ENCODE measurements around the gene TDRD7.

The TDRD7 gene

GRCh38 chr9:97521576-97522333, 109.9 kb downstream of the TDRD7 start:
- DNase-seq (ENCODE audit: extremely low read depth in 1 of 2, low read depth in 1 of 2) = no peak

- no peak for DNase-seq (ENCODE audit: extremely low read depth in 1 of 2, low read depth in 1 of 2)
These were observed 112.5 kb downstream of the TDRD7 start for GRCh38 chr9:97524424-97524823.

DNA sequence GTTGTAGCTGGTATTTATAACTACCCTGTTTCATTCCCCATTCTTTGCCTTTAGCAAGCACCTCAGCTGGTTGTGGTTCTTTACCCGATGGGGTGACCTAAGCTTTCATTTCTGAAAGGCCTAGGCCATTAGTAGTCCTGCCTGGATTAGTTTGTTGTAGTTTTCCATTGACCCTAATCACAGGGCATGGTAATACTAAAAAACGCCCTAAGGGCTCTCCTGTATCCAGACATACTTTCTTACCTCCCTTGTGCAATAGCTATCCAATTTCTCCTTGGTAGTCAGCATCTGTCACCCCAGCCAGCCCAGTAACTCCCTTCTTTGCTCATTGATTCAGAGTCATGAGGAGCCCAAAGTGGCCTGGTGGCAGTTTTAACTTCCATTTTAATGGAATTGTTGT, 113.6 kb downstream of the TDRD7 start:
- no peak for DNase-seq (ENCODE audit: extremely low read depth in 1 of 2, low read depth in 1 of 2)

- DNase-seq (ENCODE audit: extremely low read depth in 1 of 2, low read depth in 1 of 2) = no peak
These were observed 115.1 kb downstream of the TDRD7 start for GRCh38 chr9:97526895-97527575.

DNA sequence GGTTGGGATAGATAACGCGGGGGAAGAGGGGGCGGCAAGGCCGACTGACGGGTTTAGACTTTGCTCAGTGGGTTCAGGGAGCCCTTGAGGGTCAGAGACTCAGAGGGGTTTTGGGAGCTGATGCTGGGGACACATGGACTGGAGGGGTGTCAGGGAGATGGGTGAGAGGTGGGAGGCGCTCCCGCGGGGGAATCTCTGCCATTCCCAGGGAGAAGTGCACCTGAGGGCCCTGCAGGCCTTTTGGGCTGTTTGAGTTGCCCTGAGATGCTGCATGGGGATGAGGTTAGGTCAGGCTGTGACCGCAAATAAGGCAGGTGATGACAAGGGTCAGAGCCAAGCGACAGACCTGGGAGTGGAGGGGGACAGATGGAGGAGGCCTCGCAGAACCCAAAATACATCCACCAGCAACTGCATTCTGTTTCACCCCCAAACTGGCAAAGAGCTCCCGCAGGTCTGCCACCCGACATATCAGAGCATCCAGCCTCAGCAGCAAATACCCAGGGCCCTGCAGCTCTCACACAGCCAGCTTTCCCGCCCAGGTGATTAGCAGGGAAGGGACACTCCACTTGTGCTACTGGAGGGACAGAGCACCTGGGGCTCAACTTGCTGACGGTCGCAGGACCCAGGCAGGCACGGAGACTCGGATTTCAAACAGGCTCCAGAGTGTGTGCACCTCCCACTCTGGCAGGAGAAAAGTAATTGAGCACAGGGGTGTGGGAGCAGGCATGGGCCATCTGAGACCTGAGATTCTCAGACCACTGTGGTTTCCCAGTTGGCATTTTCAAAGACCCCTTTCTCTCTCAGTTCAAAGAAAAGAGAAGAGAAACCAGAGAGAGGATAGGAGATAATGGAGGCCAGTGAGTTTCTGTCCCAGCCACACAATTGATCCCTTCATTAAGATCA, 116.0 kb downstream of the TDRD7 start:
- DNase-seq (ENCODE audit: extremely low read depth in 1 of 2, low read depth in 1 of 2) = no peak

DNA sequence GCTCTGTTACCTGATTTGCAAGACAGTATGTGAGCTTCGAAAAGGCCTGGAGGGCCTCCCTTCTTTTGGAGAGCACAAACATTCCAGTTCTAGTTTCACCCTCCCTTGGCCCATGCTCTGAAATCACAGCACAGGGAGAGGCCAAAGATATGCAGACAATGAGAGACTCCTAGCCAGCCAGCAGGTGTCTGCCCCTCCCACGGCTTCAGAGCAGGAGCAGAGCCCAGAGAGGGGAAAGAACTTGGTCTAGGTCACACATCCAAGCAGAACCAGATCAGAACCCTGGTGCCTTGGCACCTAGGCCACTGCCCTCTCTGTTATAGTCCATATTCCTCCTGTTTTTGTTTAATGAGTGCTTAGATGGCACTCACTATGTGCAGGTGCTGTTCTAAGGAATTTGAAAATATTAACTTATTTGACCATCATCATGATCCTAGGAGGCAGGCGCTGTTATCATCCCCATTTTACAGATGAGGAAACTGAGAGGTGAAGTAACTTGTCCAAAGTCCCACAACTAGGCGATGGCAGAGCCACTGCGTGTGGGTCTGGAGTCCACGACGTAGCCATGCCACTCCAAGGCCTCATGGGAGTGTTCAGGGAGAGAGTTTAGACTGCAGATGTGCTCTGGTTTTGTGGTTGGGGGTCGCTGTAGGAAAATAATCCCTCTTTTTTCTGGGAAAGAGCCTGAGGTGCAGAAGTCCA, 116.8 kb downstream of the TDRD7 start:
- no peak for DNase-seq (ENCODE audit: extremely low read depth in 1 of 2, low read depth in 1 of 2)

GRCh38 chr9:97529363-97530076, 117.6 kb downstream of the TDRD7 start:
- peak in 1 of 2 donors; percentile 17 for DNase-seq (ENCODE audit: extremely low read depth in 1 of 2, low read depth in 1 of 2)

DNA sequence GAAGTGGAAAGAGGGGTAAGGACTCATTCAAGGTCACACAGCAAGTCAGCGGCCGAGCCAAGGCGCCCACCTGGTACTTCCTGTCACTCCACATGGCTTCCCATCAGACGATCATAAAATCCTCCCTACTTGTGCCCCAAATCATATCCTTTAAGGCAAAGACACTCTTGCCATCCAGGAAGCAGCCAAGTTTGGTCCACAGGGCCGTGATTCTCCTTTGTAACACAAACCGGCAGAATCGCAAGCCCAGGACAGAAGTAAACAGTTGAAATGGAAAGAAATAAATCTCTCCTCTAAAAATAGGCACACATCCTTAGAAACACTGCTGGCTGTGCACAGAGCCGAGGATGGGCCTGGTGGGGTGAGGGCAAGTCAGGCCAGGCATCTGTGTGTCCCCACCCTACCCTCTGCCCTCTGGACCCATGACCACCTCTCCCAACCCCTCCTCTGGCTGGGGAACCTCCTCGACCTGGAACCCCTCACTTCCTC, 120.0 kb downstream of the TDRD7 start:
- no peak for DNase-seq (ENCODE audit: extremely low read depth in 1 of 2, low read depth in 1 of 2)

DNA sequence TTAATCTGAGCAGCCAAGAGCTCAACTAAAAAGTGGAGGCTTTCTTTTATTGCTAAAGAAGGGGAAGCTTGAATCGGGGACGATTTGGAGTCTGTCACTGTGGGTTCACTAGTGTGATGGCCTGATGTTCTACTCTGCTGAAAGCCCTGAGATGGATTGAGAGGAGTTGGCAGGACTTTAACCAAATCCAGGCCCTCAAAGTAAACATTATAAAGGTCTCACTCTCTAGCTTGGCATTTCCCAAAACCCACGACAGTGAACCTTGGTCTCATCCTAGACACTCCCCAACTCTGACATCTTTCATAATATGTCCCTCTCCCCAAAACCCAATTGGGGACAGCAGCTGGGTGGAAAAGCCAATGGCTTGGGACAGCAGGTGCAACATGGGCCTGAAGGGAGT, 122.3 kb downstream of the TDRD7 start:
- DNase-seq (ENCODE audit: extremely low read depth in 1 of 2, low read depth in 1 of 2) = no peak

GRCh38 chr9:97534961-97535594, 123.2 kb downstream of the TDRD7 start:
- no peak for DNase-seq (ENCODE audit: extremely low read depth in 1 of 2, low read depth in 1 of 2)

DNA sequence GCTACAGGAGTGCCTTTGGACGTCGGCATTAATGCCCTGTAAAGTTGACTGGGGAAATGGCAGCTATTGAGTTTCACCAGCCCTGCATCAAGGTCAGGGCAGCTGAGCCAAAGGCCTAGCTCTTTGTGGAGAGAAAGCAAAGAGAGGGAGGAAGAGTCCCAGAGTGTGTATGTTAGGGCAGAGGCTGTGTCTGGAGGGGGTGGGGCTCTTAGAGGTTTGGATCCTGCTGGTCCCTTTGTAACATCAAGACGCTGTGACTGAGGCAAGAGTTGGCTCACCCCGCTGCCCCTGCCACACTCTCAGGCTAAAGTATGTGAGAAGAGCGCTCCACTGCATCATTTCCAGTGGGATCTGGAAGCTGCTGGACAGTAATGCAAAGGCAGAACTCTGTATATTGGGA, 123.9 kb downstream of the TDRD7 start:
- DNase-seq (ENCODE audit: extremely low read depth in 1 of 2, low read depth in 1 of 2) = no peak

GRCh38 chr9:97536480-97536879, 124.6 kb downstream of the TDRD7 start:
- no peak for DNase-seq (ENCODE audit: extremely low read depth in 1 of 2, low read depth in 1 of 2)

GRCh38 chr9:97543561-97543960, 131.7 kb downstream of the TDRD7 start:
- no peak for DNase-seq (ENCODE audit: extremely low read depth in 1 of 2, low read depth in 1 of 2)

DNA sequence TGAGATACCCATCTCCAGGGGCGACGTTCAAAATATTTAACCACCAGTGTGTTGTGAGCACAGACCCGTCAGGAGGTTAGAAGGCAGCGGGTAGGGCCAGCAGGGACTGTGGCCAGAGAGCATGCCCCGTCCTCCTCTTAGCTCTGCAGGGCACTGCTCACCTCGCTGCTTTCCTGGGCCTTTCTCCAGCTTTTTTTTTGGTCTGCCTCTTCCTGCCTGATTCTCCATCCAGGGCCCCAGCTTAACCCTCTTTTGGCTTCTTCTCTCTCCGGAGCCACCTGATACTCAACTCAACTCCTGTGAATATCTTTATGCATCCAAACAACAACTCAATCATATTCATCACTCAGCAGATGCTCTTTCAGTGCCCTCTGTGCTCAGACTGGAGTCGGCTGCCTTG, 133.6 kb downstream of the TDRD7 start:
- no peak for DNase-seq (ENCODE audit: extremely low read depth in 1 of 2, low read depth in 1 of 2)
